GM10266 (cell line): ENCODE data around the gene ALCAM.

Experiments used
- DNase-seq: peaks from one replicate; pipeline ENCODE4 v3.0.0; 2012; ENCODE audit errors: extremely low spot score
- TF ChIP-seq, protein P1 (sequence below): IDR thresholded peaks from 2 replicates; pipeline ENCODE4 v1.5.1; 2012; ENCODE audit warnings: mild to moderate bottlenecking, low read depth; ENCODE audit not compliant: control insufficient read depth, insufficient read depth; ENCODE audit errors: missing control alignments

Gene ALCAM

DNA sequence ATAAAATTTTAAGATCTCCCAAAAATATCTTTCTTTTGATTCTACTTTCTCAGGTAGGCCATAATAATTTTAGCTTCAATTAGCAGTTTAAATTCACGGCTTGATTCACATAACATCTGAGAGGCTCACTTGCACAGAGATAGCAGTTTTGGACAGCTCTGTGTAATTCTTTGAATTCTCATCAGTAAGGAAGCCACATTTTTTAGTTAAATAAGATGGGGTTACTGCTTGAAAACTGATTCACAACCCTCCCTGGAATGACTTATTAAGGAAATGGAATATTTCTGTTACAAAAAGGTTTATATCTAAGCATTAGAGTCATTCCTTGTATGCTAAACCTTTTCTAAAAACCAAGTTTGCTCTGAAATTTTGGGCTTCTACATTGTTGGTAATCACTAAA is 212.7 kb downstream of the ALCAM start:
- no peak for DNase-seq
- TF ChIP-seq, protein P1, sequence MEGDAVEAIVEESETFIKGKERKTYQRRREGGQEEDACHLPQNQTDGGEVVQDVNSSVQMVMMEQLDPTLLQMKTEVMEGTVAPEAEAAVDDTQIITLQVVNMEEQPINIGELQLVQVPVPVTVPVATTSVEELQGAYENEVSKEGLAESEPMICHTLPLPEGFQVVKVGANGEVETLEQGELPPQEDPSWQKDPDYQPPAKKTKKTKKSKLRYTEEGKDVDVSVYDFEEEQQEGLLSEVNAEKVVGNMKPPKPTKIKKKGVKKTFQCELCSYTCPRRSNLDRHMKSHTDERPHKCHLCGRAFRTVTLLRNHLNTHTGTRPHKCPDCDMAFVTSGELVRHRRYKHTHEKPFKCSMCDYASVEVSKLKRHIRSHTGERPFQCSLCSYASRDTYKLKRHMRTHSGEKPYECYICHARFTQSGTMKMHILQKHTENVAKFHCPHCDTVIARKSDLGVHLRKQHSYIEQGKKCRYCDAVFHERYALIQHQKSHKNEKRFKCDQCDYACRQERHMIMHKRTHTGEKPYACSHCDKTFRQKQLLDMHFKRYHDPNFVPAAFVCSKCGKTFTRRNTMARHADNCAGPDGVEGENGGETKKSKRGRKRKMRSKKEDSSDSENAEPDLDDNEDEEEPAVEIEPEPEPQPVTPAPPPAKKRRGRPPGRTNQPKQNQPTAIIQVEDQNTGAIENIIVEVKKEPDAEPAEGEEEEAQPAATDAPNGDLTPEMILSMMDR: no peak

DNA sequence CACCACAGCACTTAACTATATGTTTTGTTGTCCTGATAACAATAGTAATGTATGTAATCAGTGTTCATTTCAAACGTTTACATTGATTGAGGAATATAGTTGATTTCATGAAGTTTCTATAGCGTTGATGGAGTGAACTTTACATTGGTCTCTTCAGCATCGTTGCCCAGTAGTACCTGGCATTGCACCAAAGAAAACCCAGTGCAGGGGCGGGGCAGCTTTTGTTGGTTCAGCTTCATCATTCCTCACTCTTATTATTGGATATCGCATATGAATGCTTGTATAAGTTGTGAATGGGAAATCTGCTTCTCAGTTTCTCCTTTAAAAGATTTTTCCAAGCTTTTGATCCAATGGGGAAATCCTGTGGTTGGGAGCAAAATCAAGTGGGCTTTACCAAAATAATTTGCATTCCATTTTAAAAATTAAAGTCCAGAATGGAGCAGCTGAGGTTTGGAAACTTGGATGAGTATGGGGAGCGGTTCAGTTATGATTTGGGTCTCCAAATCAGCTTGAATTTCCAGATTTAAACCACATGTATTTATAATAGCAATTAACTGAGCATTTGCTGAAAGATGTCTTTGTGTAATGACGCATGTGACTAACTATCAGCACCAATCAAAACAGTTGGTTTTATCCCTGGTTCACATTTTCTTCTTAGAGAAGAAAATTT is 213.7 kb downstream of the ALCAM start:
- no peak for DNase-seq
- TF ChIP-seq, protein P1: no peak

DNA sequence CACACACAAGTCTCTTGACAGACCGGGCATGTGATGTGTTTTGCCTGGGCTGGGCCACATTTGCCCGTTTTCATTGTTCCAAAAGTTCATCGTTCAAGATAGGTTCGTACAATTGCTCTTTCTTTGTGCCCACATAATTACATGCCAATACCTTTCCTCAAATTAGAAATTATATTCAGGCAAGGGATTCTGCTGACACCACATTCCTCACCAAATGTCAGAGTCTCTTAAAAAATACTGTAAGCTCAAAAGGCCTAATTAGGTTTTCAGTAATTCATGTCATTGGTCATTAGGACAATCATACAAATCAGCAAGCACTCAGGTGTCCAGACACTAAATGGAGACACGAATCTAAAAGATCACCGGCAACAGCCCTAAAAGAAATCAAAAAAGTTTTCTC is 215.3 kb downstream of the ALCAM start:
- TF ChIP-seq, protein P1: no peak
- DNase-seq: no peak

DNA sequence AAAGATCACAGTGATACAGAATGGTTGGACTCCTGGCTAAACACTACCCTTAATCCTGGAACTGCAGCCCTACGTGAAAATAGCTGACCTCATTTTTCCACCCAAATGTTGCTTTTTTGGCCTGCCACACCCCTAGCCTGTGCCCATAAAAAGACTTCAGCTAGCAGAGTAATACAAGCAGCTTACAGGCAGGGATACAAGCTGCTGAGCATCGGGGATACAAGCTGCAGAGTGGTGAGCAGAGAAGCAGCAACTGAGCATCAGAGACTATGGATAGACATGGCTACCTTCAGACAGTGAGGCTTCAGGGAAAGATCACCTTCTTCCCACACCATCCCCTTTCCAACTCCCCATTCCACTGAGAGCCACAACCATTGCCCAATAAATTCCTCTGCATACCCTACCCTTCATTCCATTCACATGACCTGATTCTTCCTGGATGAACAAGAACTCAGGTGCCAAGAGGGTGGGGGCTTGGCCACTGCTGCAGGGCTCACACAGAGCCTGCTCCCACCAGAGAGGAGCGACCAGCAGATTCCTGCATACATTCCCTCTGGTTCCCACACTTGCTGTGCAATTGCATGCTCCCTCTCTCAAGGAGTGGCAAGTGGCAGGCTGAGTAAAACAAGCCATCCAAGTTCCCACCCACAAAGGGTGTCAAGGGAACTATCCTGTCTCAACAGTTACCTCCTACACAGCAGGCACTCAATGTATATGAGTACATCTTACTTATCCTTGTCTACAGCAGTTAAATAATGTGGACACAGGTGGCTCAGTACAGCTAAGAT is 217.5 kb downstream of the ALCAM start:
- no peak for DNase-seq
- TF ChIP-seq, protein P1: no peak

DNA sequence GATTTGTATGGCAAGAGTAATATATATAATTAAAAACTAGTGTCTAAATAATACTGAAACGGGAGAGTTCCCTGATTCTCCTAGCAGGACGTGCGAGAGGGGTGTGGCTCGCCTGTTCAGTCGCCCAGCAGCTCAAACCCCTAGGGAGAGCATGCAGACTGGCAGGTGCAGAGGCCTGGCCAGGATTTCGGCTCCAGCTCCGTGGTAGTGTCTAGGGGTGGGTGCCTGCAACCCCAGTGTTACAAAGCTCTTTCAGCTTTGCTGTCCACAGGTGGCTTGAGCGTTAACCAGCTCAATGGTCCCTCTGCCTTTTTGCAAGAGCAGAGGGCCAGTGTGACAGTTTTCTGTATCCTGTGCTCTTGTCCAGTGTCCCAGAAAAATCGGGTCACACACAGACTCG is 226.6 kb downstream of the ALCAM start:
- TF ChIP-seq, protein P1: no peak

DNA sequence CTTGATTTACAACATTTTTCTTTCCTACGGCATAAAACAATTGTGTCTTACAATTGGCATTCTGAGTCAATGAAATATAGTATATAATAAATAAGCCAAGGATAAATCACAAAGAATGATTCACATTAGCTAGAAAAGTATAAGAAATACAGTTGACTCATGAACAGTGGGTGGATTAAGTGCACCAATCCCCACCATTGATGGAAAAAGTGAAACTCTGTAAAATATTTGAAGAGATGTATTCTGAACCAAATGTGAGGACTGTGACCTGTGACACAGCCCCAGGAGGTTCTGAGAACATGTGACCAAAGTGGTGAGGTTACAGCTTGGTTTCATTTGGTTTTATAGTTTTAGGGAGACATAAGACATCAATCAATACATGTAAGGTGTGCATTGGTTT is 227.5 kb downstream of the ALCAM start:
- no peak for DNase-seq
- TF ChIP-seq, protein P1: no peak

More for the DNA sequence above, 226.6 kb downstream of the ALCAM start:
- DNase-seq: no peak
